ENCODE results near the gene BICDL1.

DNA sequence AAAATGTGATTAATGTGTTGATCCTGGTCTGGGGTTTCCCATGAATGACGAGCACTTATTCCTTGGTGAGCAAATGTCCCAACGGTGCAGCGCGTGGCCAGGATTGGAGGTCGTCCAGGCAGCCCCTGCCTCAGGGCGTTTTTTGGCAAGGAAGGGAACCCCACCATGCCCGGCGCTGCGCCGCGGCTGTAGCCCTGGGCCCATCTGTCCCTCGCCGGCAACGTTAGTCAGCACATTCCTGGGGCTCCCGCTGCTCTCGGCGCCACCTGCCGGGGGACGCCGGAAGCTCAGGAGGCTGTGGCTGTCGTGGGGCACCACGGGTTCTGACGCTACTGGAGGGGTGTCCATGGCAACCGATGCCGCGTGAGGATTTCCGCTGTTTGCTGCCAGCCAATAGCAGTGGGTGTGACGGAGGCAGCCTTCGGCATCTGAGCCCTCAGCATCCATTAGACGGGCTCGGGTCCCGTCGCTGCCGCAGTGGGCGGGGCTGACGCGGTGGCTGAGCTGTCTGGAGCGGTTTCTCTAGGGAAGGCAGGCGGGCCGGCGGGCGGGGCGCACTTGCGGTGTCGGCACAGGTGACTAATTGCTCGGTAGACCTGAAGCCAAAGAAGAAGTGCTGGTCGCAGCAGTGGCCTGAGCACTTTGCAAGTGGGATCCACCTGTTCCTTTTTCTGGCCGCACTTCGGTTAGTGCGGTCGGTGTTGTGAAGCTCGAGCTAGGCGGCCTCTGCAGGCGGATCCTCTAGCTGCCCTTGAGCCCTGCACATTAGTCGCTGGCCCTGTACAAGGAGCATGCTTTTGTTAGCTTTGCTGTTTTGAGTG, 98.0 kb downstream of the BICDL1 start:
- TF ChIP-seq, protein P1, sequence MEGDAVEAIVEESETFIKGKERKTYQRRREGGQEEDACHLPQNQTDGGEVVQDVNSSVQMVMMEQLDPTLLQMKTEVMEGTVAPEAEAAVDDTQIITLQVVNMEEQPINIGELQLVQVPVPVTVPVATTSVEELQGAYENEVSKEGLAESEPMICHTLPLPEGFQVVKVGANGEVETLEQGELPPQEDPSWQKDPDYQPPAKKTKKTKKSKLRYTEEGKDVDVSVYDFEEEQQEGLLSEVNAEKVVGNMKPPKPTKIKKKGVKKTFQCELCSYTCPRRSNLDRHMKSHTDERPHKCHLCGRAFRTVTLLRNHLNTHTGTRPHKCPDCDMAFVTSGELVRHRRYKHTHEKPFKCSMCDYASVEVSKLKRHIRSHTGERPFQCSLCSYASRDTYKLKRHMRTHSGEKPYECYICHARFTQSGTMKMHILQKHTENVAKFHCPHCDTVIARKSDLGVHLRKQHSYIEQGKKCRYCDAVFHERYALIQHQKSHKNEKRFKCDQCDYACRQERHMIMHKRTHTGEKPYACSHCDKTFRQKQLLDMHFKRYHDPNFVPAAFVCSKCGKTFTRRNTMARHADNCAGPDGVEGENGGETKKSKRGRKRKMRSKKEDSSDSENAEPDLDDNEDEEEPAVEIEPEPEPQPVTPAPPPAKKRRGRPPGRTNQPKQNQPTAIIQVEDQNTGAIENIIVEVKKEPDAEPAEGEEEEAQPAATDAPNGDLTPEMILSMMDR (IDR thresholded peaks at IDR 0.05), result peak; percentile 100
- TF ChIP-seq ZFX (IDR thresholded peaks at IDR 0.05; ENCODE audit: borderline replicate concordance), result no peak

Data from 22Rv1 (cell line).